Measurements from ENCODE around the gene POLR1E.
"Not testable (repeated sequence)": the region's sequence is repeated elsewhere in the genome, so short reads cannot be mapped to it uniquely, and the experiment has no call there.

POLR1E gene

DNA sequence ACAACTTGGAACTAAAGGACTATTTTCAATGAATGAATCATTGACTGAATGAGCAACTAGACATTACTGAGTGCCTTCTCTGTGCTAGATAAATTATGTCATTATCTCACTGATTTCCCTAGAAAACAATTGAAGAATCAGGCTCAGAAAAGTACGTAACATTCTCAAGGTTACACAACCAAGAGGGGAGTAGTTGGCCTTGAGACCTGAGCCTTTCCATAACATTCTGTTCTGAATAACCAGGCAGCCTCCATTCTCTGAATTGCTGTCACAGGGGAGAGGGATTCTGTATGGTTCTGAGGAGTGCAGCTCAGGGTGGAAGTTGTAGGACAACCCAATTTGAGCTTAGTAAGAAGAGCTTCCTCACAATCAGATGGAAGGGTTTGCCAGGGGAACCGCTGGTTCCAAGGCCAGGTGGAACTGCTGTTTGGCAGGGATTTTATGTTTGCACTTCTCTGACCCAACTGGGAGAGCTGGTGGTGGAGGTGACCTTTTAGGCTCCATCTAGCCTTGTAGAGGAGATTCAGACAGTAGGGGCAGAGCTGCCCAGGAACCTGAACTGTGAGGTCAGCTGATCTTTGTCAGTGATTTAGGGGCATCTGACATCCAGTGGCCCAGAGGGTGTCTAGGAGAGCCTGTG lies 16.3 kb downstream of the POLR1E start:
- DNase-seq (ENCODE audit: low read depth in 3 of 3, low spot score in 1 of 3): no peak

DNA sequence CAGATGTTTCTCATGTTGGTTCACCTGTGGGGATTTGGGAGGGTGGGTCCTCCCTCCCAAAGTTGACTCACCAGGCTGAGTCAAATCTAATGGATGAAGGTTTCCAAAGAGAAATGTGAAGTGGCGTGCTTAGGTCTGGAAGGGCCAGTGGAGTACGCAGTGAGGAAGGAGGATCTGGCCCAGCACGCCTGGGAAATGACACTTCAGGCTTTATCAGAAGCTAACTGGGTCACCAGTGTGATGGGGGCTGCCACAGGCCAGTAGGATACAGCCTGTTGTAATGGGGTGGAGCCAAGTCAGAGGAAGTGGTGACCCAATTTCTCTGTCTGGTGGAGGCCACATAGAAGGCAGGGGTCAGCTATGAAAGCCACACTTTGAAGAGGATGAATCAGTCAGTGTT lies 18.0 kb downstream of the POLR1E start:
- DNase-seq (ENCODE audit: low read depth in 3 of 3, low spot score in 1 of 3): no peak

DNA sequence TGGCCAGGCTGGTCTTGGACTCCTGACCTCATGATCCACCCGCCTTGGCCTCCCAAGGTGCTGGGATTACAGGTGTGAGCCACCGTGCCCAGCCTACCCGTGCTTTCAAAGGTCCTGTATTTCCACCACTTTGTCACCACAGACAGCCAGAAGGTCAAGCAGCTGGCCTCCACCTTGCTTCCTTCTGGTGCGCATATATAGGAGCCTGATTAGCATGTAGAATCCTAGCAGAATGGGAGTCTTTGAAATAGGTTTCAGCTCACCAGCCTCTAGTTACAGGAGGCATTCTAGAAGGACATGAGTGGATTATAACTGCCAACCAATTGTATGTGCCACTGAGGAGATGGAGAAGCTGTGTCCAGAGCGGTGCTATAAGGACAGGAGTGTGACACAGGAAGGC lies 18.9 kb downstream of the POLR1E start:
- DNase-seq (ENCODE audit: low read depth in 3 of 3, low spot score in 1 of 3): no peak

DNA sequence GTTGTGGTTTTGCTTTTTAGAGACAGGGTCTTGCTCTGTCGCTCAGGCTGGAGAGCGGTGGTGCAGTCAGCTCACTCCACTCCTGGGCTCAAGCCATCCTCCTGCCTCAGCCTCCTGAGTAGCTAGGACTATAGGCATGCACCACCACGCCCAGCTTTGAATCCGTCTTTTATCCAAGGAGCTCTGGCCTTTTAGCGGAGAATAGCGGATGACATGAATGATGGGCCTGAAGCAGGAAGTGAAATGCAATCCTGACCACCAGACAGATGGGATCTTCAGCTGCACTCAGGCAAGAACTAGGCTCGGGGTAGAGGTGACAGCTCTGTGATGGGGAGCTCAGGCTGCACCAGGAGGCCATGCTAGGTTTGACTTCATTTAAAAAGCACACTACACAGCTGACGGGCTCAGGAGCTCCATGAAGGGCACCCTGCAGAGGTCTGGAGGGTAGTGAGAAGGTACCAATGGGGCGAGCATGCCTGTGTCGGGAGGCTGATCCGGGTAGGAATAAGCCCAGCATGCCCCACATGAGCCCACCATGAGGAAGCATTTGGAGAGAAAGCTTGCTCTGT lies 21.9 kb downstream of the POLR1E start:
- DNase-seq (ENCODE audit: low read depth in 3 of 3, low spot score in 1 of 3): no peak

DNA sequence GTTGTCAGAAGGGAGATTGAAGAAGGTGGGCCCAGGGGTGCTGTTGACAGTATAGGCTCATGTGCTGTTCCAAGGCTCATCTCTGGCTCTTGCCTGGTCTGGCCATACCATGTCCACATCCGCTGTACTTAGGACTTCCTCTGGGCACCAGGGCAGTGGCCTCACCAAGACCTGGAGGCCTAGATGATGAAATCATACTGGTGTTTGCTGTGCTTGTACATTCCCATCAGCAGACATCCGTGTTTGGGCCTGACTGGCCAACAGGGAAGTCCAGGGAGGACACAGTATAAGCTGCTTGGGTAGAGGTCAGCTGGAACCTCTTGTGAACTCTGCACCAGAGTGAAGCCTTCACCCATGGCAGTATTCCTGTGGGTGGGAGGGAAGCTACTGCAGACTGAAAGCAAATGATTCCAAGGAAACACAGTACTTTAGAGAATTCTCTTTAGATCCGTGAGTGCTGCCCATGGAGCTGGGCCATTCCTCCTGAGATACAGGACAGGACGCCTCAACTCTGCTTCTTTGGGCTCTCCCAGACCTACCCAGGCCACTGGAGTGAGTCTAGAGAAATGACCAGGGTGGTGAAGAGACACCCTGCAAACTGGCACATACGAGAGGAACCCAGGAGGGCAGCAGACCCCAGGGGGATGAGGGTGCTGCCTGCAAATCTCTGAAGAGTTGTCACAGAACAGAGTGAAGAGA lies 22.5 kb downstream of the POLR1E start:
- no peak for DNase-seq (ENCODE audit: low read depth in 3 of 3, low spot score in 1 of 3)

DNA sequence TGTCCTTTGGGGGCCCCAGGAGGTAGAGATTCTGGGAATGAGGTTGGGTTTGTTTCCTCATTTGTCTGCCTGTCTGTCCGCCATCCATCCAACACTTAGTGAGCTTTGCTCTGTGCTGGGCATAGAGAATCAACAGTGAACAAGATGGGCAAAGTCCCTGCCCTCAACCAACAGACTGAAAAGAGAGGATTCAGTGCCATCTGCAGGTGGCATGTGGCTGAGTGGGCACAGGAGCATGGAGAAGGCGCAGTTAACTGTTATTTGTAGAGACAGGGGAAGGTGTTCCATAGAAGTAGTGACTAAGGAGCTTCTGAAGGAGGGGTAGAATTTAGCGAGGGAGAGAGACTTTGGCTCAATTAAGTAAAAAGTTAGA lies 23.1 kb downstream of the POLR1E start:
- no peak for DNase-seq (ENCODE audit: low read depth in 3 of 3, low spot score in 1 of 3)

DNA sequence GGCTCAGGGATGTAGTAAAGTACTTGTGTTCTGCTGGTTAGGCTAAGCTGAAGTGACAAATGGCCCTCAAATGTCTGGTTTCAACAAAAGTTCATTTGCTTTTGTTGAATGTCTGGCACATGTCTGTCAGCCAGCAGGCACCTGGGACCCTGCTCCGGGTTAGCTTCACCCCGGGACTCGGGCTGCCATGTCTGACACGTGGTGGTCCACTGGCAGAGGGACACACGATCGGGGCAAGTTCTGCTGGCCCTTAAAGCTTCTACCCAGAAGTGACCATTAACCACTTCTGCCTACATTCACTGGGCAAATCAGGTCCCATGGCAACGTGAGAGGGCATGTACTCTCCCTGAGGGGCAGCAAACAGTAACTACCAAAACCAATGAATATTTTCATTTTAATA lies 23.8 kb downstream of the POLR1E start:
- DNase-seq (ENCODE audit: low read depth in 3 of 3, low spot score in 1 of 3): no peak

DNA sequence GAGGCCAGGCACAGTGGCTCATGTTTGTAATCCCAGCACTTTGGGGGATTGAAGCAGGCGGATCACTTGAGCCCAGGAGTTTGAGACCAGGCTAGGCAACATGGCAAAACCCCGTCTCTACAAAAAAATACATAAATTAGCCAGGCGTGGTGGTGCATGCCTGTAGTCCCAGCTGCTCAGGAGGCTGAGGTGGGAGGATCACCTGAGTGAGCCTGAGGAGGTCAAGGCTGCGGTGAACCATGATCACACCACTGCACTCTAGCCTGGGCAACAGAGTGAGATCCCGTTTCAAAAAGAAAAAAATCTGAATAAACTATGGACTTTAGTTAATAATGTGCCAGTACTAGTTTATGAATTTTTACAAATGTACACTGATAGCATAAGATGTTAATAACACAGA lies 24.3 kb downstream of the POLR1E start:
- DNase-seq (ENCODE audit: low read depth in 3 of 3, low spot score in 1 of 3): not testable (repeated sequence)

DNA sequence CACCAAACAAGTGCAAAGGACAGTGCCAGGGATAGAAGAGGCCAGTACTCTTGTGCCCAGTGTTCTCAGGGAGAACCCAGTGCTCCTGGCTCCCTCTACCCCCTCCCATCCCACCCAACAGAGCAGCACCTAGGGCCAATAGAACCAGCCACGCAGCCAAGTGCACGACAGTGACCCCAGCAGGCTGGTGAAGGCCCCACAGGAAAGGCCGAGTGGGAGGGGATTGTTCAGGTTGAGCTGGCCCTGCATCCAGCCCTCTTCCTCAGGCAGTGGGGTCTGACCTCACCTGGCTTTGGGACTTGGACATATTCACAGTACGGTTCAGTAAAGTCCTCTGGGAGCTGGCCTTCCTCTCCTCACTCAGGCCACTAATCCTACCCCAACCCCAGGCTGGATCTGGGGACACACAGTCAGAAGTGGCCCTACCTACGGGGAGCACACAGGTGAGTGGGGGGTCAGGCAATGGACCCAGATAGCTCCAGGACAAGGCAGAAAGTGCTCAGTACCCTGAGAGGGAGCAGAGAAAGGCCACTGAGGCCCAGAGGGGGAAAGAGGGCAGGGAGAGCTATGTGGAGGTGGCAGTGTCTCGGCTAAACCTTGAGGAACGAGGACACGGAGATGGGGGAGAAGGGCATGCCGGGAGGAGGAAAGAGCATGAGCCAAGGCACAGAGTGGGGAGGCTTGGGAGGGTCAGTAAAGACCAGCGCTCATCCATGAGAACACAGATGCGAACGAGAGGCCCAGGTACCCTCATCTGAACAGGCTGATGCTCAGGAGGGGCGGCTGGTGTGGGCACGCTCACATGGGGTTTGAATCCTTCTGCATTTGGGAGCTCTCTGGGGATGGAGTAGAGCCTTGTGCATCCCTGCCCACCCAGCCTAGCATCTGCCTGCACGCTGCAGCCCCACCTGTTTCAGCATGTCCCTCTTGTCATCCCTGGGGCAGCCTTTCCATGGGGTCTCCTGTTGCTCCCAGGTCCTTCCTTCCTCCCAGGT lies 25.6 kb downstream of the POLR1E start:
- no peak for DNase-seq (ENCODE audit: low read depth in 3 of 3, low spot score in 1 of 3)

DNA sequence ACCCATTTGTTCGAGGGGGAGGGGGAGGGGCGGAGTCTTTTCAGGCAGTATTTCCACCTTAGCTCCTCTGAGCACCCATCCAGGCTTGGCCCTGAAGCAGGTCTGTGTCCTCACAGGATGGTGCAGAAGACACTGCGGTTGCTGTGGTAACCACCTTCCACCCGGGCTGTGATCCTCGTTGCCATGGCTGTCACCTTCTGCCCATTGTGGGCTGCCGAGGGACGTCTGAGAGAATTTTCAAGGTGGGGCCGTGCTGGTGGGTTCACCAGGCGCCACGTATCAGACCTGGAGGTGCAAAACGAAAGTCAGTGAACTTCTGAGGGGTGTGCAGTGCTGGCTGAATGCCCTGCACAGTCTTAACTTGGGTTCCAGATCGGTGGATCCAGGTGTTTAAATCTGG lies 26.7 kb downstream of the POLR1E start:
- no peak for DNase-seq (ENCODE audit: low read depth in 3 of 3, low spot score in 1 of 3)

DNA sequence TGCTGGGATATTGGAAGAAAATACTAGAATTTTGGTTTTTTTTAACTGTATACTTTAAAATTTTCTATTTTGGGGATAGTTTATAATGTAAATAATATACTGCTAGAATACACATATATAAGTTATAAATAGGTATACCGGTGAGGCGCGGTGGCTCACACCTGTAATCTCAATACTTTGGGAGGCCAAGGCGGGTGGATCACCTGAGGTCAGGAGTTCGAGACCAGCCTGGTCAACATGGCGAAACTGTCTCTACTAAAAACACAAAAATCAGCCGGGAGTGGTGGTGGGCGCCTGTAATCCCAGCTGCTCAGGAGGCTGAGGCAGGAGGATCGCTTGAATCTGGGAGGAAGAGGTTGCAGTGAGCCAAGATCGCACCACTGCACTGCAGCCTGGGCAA lies 28.7 kb downstream of the POLR1E start:
- DNase-seq (ENCODE audit: low read depth in 3 of 3, low spot score in 1 of 3): not testable (repeated sequence)

DNA sequence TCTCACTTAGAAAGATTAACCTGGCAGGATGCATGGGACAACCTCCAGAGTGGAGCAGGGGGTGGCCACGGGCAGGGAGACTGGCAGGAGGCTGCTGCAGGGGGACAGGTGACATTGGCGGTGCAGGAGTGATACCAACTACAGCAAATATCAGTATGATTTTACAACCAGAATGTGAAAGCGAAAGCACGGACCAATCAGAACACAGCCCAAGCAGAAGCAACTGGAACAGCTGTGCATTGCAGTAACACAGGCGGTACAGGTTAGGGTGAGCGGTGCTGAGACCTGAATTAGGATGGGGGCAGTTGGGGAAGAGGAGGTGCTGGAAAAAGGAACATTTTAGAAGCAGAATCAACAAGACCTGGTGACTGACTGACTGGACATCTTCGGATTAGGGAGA lies 29.3 kb downstream of the POLR1E start:
- DNase-seq (ENCODE audit: low read depth in 3 of 3, low spot score in 1 of 3): no peak

DNA sequence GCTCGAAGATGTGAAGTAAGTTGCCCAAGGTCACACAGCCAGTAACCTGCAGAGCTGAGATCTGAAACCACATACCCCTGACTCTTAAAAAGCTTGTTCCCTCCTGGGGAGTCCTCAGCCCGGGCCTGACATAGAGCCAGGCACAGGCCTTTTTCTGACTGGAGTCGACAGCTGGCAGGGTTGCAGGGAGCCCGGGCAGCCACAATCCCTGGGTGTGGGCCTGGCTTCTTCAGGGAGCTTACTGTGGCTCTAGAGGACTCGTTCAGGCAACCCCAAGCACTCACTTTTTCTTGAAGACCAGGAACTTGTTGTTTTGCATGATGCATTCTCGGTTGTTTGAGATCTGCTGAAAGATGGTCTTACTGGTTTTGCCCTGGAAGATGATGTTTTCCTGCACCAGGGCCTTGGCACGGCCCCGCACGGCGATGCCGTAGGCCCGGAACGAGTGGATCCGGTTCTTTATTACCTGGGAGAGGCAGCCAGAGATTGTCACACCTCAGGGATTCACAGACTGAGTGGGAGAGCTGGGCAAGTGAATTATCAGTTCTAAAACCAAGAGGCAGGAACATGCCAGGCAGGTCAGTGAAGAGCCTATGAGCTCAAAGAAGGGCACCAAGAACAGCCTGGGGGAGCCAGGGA lies 30.0 kb downstream of the POLR1E start:
- no peak for DNase-seq (ENCODE audit: low read depth in 3 of 3, low spot score in 1 of 3)

DNA sequence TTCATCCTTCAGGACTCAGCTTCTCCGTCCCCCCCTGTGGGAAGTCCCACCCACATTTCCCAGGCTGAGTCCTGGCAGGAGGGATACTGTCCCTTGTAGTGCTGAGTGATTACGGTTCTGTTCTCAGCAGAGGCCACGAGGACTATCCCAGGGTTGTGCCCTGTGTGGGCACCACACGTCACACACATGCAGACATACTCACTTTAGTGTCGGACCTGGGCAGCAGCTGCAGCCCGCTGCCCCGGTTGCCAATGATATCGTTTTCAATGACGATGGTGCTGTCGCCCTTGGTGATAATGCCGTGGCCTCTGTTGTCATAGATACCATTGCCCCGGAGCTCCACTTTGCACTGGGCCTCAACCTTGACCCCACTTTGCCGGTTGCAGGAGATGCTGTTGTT lies 32.2 kb downstream of the POLR1E start:
- DNase-seq (ENCODE audit: low read depth in 3 of 3, low spot score in 1 of 3): no peak

DNA sequence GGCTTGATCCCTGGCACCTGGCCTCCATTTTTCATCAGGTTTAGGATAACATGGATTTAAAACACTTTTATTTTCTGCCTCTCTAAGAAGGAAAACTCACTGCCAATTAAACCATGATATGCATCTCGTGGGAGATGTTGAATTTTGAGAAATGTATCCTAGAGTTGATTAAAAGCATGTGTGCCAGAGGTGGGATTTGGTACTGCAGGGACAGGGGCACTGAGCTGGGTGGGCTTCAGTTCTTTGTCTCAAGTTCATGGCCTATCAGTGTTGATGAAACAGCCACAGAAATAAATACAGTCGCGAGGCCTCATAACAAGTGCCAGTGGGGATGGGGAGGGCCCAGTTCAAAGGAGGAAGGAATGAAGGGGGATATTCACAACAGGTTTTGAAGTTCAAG lies 34.9 kb downstream of the POLR1E start:
- DNase-seq (ENCODE audit: low read depth in 3 of 3, low spot score in 1 of 3): no peak

DNA sequence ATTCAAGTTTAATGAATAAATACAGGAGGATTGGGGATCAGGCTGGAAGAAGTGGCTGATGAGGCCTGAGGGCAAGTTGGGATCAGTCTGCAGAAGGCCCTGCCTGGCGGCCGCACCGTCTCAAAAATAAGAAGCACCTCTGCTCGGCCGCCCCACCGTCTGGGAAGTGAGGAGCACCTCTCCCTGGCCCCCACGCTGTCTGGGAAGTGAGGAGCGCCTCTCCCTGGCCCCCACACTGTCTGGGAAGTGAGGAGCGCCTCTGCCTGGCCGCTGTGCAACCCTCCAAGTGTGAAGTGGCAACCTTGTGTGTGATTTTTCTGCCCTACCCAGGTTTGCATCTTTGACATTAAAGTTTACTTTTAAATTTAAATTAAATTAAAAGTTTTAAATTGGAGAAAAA lies 35.4 kb downstream of the POLR1E start:
- no peak for DNase-seq (ENCODE audit: low read depth in 3 of 3, low spot score in 1 of 3)

DNA sequence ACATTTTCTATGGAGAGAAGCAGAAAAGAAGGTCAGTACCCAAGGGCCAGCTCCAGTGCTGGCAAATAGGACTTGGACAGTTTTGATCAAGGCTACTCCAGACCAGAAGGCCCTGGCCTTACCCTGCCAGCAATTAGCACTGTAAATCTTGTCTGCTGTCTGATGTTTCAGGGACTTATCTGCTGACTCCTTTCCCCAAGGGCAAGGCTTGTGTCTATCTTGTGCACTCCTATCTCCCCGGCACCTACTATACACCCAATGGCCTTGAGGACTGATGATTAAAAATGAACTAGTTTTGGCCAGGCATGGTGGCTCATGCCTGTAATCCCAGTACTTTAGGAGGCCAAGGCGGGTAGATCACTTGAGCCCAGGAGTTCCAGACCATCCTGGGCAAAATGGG lies 37.2 kb downstream of the POLR1E start:
- DNase-seq (ENCODE audit: low read depth in 3 of 3, low spot score in 1 of 3): no peak

DNA sequence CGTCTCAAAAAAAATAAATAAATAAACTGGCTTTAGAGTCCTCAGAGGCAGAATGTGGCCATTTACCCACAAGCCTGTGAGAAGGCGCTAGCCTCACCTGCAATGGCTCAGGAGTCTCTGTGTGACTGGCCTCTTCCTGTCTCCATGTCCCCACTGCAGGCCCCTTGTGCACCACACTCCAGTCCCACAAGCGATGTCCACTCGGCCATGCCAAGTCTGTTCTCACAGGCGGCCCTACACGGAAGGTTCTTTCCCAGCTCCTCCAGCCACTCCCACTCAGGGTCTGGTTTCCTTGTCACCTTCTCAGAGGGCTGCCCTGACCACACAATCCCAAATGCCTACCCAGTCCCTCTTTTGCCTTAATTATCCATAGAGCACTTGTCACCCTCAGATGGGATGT lies 38.2 kb downstream of the POLR1E start:
- no peak for DNase-seq (ENCODE audit: low read depth in 3 of 3, low spot score in 1 of 3)

DNA sequence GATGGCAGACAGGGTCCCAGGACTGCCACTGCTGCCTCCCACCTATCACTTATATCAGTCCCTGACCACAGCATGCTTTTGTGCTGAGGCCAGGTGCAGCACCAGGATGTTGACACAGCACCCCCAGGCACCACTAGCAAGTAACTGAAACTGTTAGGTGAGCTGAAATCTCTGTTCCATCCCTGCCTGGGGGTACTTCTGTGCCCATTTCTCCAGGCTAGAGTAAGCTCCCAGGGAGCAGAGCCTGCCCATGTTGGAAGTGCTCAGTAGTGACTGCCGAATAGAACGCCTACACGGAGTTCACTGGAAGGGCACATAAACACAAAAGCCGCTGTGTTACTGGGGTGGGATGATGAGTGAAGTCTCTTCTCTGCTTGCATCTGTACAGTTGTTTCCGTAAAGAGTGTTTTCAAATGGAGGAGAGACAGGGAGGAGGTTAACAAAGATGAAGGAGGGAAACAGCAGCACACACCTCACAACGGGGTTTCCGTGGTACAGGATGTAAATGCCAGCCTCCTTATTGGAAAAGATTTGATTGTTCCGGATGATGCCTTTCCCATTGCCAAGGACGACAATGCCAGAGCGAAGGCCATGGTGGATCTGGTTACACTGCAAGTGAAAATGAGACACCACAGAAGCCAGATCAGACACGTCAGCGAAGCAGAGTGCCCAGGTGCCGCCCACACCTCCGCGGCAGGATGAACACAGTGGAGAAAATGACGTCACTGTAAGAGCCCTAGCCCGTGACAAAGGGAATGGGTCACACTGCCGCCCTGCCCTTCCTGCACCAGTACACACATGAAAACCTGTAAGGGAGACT lies 43.1 kb downstream of the POLR1E start:
- DNase-seq (ENCODE audit: low read depth in 3 of 3, low spot score in 1 of 3): peak; percentile 48 to 54 (median 49)

DNA sequence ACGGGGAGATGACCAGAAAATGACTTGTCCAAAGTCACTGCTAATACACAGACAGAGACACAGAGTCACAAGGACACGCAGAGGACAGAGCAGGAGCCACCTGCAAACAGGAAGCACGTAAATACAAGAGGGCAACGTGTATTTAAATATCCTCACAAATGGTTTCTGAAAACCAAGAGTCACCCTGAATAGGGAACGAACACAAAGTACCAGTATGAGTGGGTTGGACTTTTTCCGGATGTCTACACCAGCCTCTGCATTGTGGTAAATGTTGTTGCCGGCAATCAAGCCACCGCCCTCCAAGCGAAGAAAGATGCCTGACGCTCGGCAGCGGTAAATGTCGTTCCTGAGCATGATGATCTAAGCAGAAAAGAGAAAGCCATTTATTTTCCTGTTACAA lies 46.0 kb downstream of the POLR1E start:
- no peak for DNase-seq (ENCODE audit: low read depth in 3 of 3, low spot score in 1 of 3)
